ENCODE measurements around the gene MYOF.

Gene MYOF

GRCh38 chr10:93482145-93482834, at the start of gene MYOF:
TSS of gene MYOF (minus strand) at chr10:93482334. CDS start at chr10:93482194, 140 bp downstream.
- no peak for DNase-seq

DNA sequence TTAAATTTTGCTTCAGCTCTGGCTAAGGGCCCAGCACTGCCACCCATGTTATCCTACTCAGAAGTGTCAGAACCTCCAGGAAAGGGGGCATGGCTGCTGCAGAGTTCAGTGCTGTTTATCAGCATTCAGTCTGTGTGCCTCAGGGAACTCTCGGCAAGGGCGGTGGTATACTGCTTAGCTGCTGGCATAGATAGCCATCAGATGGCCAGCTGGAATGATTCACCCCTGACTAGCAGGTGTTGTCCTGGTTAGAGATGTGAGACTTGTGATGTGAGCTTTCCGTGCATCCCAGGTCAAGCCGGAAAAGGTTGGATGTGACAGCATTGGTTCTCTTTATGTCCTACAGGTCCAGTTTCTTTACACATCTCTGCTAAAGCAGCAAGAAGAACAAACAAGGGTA, 36.4 kb upstream of the MYOF start:
- DNase-seq, result no peak

- DNase-seq, result no peak
Measured at GRCh38 chr10:93516006-93516380, 33.9 kb upstream of the MYOF start.

GRCh38 chr10:93515071-93516005, 33.2 kb upstream of the MYOF start:
- no peak for DNase-seq

DNA sequence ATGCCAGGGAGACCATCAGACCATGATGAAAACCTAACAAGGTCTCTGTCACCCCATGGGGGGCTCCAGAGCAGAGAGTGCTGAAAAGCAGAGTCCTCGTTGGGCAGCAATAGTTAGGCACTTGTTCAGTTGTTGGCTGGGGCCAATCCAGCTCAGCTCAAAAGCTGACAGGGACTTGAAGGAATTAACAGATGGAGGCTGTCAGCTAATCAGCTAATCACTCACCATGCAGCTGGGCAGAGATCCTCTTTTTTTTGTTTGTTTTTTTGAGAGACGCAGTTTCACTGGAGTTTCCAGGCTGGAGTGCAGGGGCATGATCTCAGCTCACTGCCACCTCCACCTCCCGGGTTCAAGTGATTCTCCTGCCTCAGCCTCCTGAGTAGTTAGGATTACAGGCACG, 32.4 kb upstream of the MYOF start:
- no peak for DNase-seq

DNA sequence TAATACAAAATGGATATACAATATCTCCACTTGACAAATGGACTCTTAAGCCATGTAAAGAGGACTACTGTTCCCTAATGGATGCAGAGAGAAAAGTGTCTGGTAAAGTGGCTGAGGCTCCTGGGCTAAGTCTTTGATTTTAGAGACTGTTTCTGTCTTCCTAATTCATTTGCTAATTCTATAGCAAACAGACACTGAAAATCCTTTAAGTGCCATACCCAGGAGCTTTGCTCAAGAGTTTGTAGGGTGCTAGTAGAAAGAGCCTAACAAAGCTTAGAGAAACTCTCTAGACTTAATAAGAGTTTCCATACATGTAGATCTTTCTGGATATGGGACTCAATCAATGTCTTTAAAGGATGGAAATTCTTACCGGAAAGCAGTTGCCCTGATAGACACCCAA, 31.0 kb upstream of the MYOF start:
- DNase-seq, result no peak

DNA sequence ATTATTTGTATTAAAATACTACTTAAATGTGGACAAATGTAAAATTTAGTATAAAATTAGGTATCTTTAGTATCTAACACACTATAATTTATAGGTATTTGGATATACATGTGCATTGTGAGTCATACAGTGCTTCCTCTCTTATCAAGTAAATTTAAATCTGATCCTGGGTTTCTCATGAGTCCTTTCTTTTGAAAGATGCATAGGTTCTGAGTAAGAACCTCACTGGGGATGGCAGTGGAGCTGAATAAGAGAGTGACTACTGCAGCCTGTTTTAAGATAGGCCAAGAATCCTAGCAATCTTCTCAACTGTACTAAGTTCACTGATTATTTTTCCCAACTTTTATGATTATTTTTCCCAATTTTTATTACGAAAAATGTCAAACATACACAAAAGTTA, 30.4 kb upstream of the MYOF start:
- no peak for DNase-seq

DNA sequence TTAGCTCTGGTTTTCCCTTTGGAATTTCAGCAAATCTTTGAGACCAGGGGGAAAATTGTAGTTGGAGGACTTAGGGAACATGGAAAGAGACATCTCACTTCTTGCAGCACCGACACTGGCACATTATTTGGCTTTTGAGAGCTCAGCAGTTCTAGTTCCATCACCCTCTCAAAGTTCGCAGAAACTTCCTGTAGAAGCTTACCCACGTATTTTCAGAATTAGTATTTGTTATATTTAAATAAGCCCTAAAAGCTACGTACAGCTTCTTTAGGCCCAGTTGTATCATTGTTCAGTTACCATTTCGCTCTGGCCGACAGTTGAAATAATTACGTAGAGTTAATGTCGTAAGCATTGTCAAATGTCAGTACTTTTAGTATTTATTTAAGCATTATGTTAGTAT, 27.7 kb upstream of the MYOF start:
- no peak for DNase-seq

GRCh38 chr10:93505075-93505474, 22.9 kb upstream of the MYOF start:
- no peak for DNase-seq

- no peak for DNase-seq
Measured at GRCh38 chr10:93503075-93503474, 20.9 kb upstream of the MYOF start.

- DNase-seq, result no peak
Measured at GRCh38 chr10:93501650-93502049, 19.5 kb upstream of the MYOF start.

DNA sequence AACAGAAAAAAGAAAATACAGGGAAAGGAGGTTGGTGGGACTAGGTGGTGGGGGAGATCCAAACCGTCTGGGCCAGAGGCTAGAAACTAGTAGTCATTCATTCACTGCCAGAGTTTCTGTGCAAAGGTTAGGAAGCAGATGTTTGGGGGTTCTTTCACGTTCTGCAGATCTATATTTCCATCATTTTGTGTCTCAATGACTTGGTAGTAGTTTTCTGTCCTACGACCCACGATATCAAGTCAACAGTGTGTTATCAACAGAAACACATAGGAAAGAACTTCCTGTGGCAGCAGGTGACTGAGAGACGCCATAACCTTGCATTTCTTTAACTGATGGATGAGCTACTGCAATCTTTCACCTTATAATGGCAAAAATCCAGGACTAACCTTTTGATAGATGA, 16.0 kb upstream of the MYOF start:
- no peak for DNase-seq

DNA sequence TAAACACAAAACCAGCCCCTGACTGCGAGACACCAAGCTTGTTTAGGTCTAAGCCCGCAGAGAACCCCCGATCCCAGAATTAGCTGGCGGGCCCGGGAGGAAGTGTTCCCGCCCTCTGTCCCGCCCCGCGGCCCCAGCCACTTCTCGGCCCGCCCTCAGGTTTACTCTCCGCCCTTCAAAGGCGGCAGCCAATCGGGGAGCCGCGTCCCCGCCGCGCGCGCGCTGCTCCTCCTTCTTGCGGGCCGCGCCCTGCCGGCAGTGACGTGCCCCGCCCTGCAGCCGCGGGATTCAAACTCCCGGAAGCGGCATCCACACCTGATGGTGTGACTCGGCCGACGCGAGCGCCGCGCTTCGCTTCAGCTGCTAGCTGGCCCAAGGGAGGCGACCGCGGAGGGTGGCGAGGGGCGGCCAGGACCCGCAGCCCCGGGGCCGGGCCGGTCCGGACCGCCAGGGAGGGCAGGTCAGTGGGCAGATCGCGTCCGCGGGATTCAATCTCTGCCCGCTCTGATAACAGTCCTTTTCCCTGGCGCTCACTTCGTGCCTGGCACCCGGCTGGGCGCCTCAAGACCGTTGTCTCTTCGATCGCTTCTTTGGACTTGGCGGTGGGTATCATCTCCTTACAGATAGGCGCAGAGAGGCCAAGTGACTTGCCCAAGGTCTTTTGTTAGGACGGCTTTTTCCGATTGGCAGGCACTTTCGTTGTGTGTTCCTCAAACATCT, 14.3 kb upstream of the MYOF start, which contains the start of gene CEP55:
Gene CEP55 (plus strand): TSS at position 291 of the 720 bp plus-strand sequence. CDS start 3,440 bp downstream, outside the sequence.
- DNase-seq, result peak; percentile 52

DNA sequence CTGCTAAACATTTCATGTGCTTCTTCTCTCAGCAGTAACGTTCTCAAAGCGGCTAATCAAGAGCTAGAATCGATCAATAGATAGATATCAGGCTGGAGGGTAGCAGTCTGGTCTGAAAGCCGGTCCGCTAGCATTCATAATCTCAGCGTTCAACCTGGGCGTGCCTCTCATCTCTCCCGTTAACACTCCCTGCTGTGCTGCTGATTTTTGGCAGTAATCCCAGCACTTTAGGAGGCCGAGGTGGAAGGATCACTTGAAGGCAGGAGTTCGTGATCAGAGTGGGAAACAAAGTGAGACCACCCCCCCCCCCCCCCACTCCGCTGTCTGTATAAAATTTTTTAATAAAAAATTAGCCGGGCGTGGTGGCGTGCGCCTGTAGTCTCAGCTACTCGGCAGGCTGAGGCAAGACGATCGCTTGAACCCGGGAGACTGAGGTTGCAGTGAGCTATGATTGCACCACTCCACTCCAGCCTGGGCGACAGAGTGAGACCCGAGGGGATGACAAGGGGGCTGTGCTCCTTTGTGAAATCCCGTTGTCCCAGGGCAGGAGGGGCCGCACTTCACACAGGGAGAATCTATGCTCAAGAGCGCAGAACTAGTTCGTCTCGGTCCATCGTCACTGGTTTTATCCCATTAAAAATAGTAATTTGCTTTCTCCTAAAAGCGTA, 13.7 kb upstream of the MYOF start:
- no peak for DNase-seq

DNA sequence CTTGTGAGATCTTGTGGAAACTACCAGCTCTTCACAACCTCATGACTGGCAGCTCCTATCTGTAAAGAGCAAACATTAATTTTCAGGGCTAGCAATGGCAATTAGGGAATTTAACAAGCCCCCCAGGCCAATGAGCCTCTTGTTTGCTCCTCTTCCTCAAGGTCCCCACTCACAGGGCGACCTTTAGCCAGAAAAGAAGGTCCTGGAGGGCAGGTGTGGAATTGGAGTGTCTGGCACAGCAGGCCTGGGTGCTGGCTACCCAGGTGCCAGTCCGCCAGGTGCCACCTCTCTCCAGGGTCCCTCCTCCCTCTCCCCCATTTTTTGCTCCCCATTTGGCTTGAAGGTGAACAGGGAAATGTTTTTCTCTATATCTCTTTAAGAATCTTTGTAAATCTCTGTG, 12.4 kb upstream of the MYOF start:
- DNase-seq, result no peak

DNA sequence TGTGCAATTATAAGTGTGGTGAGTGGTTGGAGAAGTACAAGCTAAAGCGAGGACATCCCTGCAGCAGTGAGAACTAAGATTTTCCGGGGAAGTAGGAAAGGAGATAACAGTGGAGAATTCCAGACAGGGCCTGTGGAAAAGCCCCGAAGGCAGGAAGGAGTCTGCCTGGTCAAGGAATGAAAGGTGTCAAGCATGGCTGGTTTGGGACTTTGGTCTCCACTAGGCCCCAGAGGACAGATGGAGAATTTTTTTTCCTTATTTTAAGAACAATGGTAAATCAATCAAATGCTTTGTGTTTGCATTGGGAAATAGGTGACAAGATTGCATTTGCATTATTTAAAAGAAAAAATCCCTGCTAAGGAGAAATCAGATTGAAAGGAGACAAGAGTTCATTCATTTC, 11.0 kb upstream of the MYOF start:
- no peak for DNase-seq

- no peak for DNase-seq
Measured at GRCh38 chr10:93491602-93492121, 9.5 kb upstream of the MYOF start.

DNA sequence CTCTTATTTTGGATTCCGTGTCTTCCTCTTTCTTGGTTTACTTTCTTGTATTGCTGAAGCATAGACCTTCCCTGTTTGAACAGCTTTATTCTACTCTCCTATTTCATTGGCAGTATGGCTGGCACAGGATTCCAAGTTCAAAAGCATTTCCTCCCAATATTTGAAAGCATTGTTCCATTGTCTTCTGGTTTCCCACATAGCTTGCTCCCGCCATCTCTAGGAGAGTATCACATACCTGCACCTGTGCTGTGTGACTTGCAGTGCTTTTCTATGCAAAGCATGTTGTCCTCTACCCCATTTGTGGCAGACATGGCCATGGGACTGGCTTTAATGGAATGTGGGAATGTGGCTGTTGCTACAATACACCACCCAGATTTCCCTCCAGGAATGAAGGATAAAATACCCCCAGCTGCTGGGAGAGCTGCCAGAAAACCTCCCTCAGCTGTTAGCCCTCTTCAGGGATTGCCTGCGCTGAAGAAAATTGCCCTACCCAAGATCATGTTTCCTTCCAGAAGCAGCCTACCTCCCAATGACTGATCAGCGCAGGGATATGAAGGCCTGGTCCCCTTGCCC, 6.9 kb upstream of the MYOF start:
- DNase-seq, result no peak

GRCh38 chr10:93485690-93486089, 3.6 kb upstream of the MYOF start:
- DNase-seq, result no peak

DNA sequence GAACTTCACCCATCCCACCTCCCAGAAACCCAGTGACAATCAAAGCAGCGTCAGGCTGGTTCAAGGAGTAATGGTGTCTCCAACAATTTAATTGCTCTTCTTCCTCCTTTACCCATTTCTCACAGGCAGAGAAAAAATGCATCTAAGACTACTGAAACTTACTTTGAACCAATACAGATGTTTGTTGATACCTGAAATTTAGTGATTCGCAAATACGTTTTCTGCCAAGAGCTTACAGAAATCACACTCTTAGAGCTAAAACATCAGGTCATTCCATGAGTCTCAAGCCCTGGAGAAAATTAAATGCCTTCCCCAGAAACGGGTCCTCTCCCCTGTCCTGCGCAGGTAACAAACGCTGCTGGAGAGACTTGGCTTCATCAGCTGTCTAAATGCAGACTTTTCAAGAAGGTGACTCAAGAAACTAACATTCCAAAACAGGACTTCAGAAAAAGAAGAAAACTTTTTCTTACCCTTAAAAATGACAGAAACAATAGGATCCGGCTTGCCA, 443 bp downstream of the MYOF start:
- no peak for DNase-seq

DNA sequence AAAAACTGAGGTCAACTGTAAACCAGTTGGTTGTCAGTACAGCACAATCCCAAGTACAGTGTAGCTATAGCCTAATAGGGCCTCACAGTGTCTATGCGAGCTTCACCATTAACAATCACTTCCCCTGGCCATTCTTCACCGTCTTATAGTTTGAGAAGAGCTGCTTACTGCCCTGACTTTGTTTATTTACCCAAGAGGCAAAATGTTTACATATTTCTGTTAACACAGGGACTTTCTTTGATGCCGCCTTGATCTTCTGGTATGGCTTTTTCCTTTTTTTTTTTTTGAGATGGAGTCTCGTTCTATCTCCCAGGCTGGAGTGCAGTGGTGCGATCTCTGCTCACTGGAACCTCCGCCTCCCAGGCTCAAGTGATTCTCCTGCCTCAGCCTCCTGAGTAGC, 3.3 kb downstream of the MYOF start:
- DNase-seq, result no peak

DNA sequence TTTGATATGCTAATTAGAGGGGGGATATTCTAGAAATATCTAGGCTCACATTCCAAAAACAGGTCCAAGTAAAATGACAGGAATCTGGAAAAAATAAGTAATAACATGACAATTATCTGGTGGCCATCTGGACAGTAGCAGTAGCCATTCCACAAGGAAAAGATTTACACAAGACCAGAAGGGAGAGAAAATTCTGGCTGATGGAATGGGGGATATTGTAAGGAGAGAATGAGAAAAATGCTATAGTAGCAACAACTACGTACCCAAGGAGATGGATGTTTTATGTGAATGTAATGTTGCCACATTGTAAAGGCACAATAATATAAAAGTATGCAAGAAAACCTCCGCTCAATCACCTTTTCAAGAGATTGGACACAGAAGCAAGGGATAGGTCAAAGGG, 5.4 kb downstream of the MYOF start:
- no peak for DNase-seq

Measured in SIG-M5 (cell line).